Measurements from ENCODE around the gene PRR16. TPM values are rescaled to one million over a fixed set of nuclear protein-coding genes. Genes with fewer than 3 reads are reported as not detected.
A peak's percentile ranks its signal among the peaks of the same experiment; 100 is the strongest.
"Not testable (repeated sequence)": the region's sequence is repeated elsewhere in the genome, so short reads cannot be mapped to it uniquely, and the experiment has no call there.

Gene PRR16
- total RNA-seq, result not detected

DNA sequence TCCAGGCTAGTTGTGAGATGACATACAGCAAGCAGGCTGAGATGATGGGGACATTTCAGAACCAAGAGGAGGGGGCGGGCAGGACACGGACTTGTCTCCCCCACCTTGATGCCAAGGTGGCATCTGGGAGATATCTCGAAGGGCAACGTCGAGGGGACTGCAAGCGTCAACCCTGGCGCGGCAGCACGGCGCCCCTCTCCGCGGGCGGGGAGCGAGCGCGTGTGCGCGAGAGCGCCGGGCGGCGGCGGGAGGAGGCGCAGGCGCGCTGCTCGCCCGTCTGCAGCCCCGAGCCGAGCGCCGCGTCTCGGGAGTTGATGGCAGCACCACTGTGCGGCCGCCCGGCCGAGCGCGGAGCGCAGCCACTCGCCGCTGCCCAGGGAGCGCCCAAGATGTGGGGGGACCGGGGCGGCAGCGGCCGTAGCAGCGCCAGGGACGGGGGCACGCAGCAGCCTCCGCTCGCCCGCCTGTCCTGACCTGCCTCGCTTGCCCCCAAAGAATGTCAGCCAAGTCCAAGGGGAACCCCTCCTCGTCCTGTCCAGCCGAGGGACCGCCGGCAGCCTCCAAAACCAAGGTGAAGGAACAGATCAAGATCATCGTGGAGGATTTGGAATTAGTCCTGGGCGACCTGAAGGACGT lies at the start of gene PRR16:
Gene PRR16, plus strand, starts transcription at position 310 of the 636 bp plus-strand sequence.
- Mint-ChIP-seq H3K9me3 (ENCODE audit: insufficient read depth) (no peaks in the 10 kb centered on the region), H3K4me3 (peak within 1 kb of the TSS; percentile 56), H3K36me3 (ENCODE audit: low read depth) (no peaks in the 10 kb centered on the region), H3K27ac (no peak within 1 kb of the TSS), H3K27me3 (ENCODE audit: low read depth) (peaks cover 46% of the 10 kb centered on the region), H3K4me1 (ENCODE audit: low read depth) (peaks cover 17% of the 10 kb centered on the region)
- ATAC-seq, result peak; percentile 85
- ChIA-PET CTCF (no interaction called here), POLR2A (no interaction called here)
- no peak for DNase-seq

DNA sequence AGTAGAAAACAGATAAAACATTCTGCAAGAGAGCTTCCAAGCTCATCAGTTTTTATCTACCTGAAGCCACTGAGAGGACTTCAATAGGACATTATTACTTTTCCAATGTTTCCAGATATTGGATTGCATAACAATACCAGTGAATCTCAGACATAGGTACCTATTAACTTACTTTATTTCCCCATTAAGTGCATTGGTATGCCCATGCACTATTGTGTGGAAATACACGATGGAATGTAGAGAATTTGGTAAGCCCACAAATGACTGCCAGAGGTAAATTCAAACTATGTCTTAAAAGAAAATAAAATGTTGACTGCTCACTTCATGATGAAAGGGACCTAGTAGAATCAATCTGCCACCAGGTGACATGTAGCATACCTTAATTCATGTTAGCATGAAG lies 48.1 kb upstream of the PRR16 start:
- Mint-ChIP-seq H3K36me3 (ENCODE audit: low read depth) (no peaks in the 10 kb centered on the region), H3K27ac (no peak overlapping the region), H3K27me3 (ENCODE audit: low read depth) (no peaks in the 10 kb centered on the region), H3K4me3 (no peak overlapping the region), H3K4me1 (ENCODE audit: low read depth) (no peaks in the 10 kb centered on the region), H3K9me3 (ENCODE audit: insufficient read depth) (no peaks in the 10 kb centered on the region)
- ChIA-PET POLR2A (no interaction called here), CTCF (no interaction called here)
- DNase-seq (no peak), ATAC-seq (no peak)

DNA sequence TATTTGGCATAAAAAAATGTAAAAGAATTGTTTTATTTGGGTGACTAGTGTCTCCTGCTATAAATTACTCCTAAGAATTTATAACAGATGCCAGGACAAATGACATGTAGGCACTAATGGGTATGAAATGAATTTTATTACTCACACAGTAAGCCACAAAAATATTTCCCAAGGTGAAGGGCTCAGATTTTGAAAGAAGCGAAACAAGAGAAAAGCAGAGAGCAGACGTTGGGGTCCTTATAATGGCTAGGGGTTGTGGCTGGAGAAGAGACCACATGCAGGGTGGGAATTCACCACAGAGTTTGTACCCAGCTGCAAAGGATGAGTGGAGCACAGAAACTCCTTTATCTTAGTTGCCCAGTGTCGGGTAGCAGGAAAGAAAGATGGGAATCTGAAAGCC lies 45.0 kb upstream of the PRR16 start:
- no peaks in the 10 kb centered on the region for H3K4me1 Mint-ChIP-seq (ENCODE audit: low read depth)
- ChIA-PET CTCF (no interaction called here), POLR2A (no interaction called here)
- H3K9me3 Mint-ChIP-seq (ENCODE audit: insufficient read depth), result no peaks in the 10 kb centered on the region
- DNase-seq, result no peak
- H3K36me3 Mint-ChIP-seq (ENCODE audit: low read depth), result no peaks in the 10 kb centered on the region
- no peak for ATAC-seq
- H3K27me3 Mint-ChIP-seq (ENCODE audit: low read depth), result no peaks in the 10 kb centered on the region
- H3K27ac Mint-ChIP-seq, result no peak overlapping the region
- no peak overlapping the region for H3K4me3 Mint-ChIP-seq

DNA sequence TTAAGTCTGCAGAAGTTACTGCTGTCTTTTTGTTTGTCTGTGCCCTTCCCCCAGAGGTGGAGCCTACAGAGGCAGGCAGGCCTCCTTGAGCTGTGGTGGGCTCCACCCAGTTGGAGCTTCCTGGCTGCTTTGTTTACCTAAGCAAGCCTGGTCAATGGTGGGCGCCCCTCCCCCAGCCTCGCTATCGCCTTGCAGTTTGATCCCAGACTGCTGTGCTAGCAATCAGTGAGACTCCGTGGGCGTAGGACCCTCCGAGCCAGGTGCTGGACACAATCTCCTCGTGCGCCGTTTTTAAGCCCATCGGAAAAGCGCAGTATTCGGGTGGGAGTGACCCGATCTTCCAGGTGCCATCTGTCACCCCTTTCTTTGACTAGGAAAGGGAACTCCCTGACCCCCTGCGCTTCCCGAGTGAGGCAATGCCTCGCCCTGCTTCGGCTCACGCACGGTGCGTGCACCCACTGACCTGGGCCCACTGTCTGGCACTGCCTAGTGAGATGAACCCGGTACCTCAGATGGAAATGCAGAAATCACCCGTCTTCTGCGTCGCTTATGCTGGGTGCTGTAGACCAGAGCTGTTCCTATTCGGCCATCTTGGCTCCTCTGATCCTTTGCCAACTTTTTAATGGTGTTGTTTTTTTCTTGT lies 37.3 kb upstream of the PRR16 start:
- H3K4me3 Mint-ChIP-seq; DNase-seq; H3K36me3 Mint-ChIP-seq (ENCODE audit: low read depth); H3K9me3 Mint-ChIP-seq (ENCODE audit: insufficient read depth); CTCF ChIA-PET; H3K27ac Mint-ChIP-seq; H3K4me1 Mint-ChIP-seq (ENCODE audit: low read depth); POLR2A ChIA-PET; ATAC-seq; H3K27me3 Mint-ChIP-seq (ENCODE audit: low read depth): not testable (repeated sequence)

DNA sequence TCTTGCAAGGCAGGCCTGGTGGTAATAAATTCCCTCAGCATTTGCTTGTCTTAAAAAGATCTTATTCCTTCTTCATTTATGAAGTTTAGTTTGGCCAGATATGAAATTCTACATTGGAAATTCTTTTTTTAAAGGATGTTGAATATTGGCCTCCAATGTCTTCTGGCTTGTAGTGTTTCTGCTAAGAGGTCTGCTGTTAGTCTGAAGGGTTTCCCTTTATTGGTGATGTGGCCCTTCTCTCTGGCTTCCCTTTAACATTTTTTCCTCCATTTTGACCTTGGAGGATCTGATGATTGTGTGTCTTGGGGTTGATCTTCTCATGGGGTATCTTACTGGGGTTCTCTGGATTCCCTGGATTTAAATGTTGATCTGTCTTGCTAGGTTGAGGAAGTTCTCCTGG lies 33.5 kb upstream of the PRR16 start:
- Mint-ChIP-seq H3K4me3 (no peak overlapping the region), H3K4me1 (ENCODE audit: low read depth) (no peaks in the 10 kb centered on the region), H3K9me3 (ENCODE audit: insufficient read depth) (peaks cover 7% of the 10 kb centered on the region), H3K36me3 (ENCODE audit: low read depth) (no peaks in the 10 kb centered on the region), H3K27ac (no peak overlapping the region), H3K27me3 (ENCODE audit: low read depth) (no peaks in the 10 kb centered on the region)
- ATAC-seq, result no peak
- ChIA-PET CTCF (no interaction called here), POLR2A (no interaction called here)
- DNase-seq, result no peak

DNA sequence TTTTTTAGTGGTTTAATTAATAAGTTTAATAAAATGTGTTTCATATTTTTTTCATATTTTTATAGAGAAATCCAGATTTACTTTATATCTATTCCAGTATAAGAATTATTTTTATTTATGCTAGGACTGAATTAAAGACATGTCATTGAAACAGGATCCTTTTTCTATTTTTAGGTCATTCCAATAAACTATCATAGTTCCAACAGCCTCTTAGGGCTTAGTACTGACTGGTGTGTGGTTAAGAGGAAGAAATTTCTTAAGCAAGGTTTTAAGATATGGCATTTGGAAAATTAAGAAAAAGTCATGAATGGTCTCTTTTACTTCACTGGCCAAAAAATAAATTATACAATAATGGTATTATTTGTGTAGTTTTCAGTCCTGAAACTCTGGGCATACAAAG lies 31.2 kb upstream of the PRR16 start:
- H3K9me3 Mint-ChIP-seq (ENCODE audit: insufficient read depth), result peaks cover 7% of the 10 kb centered on the region
- CTCF ChIA-PET, result no interaction called here
- DNase-seq (no peak), ATAC-seq (no peak)
- no peak overlapping the region for H3K27ac Mint-ChIP-seq
- H3K4me1 Mint-ChIP-seq (ENCODE audit: low read depth), result no peaks in the 10 kb centered on the region
- H3K4me3 Mint-ChIP-seq, result no peak overlapping the region
- H3K36me3 Mint-ChIP-seq (ENCODE audit: low read depth), result no peaks in the 10 kb centered on the region
- no peaks in the 10 kb centered on the region for H3K27me3 Mint-ChIP-seq (ENCODE audit: low read depth)
- POLR2A ChIA-PET, result no interaction called here

DNA sequence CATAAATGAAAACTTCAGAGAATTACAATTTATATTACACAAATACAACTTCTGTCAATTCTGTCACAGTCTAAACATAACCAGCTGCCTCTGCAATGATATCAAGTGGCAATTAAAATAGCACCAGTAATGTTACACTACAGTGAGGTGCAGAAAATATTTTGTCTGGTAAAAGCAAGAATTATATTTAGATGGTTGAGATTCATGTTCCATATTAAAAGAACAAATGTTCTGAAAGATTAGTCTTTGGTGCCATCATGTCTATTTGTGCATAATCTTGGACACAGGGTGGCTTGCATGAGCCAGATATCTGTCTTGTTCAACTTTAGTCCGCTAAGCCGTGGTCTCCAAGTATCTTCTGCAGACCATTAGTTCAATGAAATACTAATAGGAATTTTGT lies 29.0 kb upstream of the PRR16 start:
- Mint-ChIP-seq H3K9me3 (ENCODE audit: insufficient read depth) (peaks cover 7% of the 10 kb centered on the region), H3K4me1 (ENCODE audit: low read depth) (no peaks in the 10 kb centered on the region), H3K36me3 (ENCODE audit: low read depth) (no peaks in the 10 kb centered on the region), H3K27me3 (ENCODE audit: low read depth) (no peaks in the 10 kb centered on the region), H3K27ac (no peak overlapping the region), H3K4me3 (no peak overlapping the region)
- CTCF ChIA-PET, result no interaction called here
- ATAC-seq (no peak), DNase-seq (no peak)
- POLR2A ChIA-PET, result no interaction called here

DNA sequence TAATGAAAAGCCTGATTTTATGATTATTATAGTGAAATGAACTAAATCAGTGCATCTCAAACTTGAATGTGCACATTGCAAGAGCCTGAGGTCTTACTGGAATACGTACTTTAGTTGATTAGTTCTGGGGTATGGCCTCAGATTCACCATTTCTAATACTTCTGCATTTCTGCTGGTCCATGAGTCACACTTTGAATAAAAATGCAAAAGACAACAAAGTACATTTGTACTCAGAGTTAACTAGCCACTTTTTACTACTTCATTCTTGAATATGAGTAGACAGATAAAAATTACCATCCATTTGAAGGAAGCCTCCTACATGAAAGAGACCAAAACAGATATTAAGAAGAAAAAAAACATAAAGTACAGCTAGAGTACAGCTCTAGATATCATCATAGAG lies 27.1 kb upstream of the PRR16 start:
- Mint-ChIP-seq H3K36me3 (ENCODE audit: low read depth) (no peaks in the 10 kb centered on the region), H3K9me3 (ENCODE audit: insufficient read depth) (no peaks in the 10 kb centered on the region), H3K4me3 (no peak overlapping the region), H3K4me1 (ENCODE audit: low read depth) (no peaks in the 10 kb centered on the region), H3K27ac (no peak overlapping the region), H3K27me3 (ENCODE audit: low read depth) (no peaks in the 10 kb centered on the region)
- ChIA-PET POLR2A (no interaction called here), CTCF (no interaction called here)
- ATAC-seq, result no peak
- no peak for DNase-seq

DNA sequence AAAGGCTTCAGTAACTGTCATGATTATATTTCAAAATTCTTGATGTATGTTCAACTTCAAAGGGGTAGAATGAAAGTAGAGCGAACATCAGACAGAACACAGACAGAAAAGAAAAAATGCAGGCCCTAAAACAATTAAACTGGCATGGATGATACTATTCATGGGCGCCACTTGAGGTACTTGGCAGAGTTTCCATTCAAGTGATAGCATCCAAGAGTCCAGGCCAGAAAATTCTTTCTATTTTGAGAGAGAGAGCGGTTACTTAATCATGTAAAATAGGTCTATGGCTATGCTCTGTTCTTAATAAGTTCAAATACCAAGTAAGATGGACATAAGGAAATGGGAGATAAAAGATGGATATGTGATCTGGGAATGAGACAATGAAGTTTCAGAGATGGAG lies 21.4 kb upstream of the PRR16 start:
- ATAC-seq, result no peak
- CTCF ChIA-PET, result no interaction called here
- H3K9me3 Mint-ChIP-seq (ENCODE audit: insufficient read depth), result no peaks in the 10 kb centered on the region
- no peaks in the 10 kb centered on the region for H3K27me3 Mint-ChIP-seq (ENCODE audit: low read depth)
- H3K4me3 Mint-ChIP-seq, result no peak overlapping the region
- no peaks in the 10 kb centered on the region for H3K36me3 Mint-ChIP-seq (ENCODE audit: low read depth)
- H3K4me1 Mint-ChIP-seq (ENCODE audit: low read depth), result no peaks in the 10 kb centered on the region
- POLR2A ChIA-PET, result no interaction called here
- no peak overlapping the region for H3K27ac Mint-ChIP-seq
- DNase-seq, result no peak

DNA sequence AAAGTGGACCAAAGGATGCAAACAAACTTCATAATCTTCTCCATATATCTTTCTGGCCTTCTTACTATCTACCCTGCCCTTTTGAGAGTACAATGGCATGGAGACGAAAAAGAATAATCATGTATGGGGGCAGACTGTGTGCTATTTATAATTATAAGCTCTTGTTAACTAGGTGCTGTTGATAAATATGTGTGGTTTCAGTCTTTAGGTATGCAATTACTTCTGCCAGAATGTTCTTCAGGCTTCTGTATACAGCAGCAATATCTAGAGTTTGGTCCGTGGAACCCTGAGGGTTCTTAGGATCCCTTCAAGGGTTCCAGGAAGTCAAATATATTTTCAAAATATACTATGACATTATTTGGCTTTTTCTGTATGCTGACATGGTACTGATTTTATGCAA lies 20.5 kb upstream of the PRR16 start:
- no peak for ATAC-seq
- DNase-seq, result no peak
- ChIA-PET CTCF (no interaction called here), POLR2A (no interaction called here)
- H3K36me3 Mint-ChIP-seq (ENCODE audit: low read depth), result no peaks in the 10 kb centered on the region
- H3K27ac Mint-ChIP-seq, result no peak overlapping the region
- no peaks in the 10 kb centered on the region for H3K9me3 Mint-ChIP-seq (ENCODE audit: insufficient read depth)
- H3K4me1 Mint-ChIP-seq (ENCODE audit: low read depth), result no peaks in the 10 kb centered on the region
- H3K4me3 Mint-ChIP-seq, result no peak overlapping the region
- H3K27me3 Mint-ChIP-seq (ENCODE audit: low read depth), result no peaks in the 10 kb centered on the region

DNA sequence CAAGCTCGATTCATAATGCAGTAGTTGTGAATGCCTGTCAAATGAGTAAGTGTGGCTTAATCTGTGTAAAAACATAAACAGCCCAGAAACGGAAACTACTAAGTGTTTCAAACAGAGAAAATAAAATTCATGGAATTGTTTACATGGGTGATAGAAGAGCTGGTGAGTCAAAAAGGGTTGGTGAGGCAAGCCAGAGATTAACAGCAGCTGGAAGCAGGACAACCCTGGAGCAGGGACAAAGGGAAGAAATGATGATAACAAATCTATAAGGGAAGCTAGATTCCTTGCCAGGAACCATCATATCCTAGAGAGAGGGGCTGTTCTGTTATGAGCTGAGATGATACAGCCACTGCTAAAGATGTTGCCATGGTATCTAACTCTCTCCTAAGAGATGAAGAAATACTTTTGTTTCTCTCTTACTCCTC lies 18.0 kb upstream of the PRR16 start:
- ATAC-seq, result no peak

DNA sequence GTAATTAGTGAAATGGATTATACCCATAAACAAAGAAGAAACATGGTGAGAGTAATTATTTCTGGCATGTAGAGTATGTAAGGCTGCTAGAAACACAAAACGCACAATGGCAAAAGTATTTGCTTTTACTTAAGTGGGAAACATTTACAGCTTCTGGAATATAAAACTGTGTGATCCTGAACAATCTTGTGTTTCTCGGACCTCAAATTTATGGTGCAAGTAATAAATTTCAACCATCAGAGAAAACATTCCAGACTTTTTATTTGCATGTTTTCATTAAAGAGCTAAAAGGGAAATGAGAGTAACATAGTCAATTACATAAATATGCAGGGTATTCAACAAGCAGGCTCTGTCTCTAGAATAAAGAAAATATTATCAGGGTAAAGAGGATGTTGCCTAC lies 17.2 kb upstream of the PRR16 start:
- Mint-ChIP-seq H3K9me3 (ENCODE audit: insufficient read depth) (no peaks in the 10 kb centered on the region), H3K4me3 (no peak overlapping the region), H3K36me3 (ENCODE audit: low read depth) (no peaks in the 10 kb centered on the region), H3K27ac (no peak overlapping the region), H3K4me1 (ENCODE audit: low read depth) (no peaks in the 10 kb centered on the region), H3K27me3 (ENCODE audit: low read depth) (no peaks in the 10 kb centered on the region)
- DNase-seq, result no peak
- ChIA-PET CTCF (interaction anchor here (2.0 kb wide), 1 partner anchor 11 kb away, joined by 6 read pairs; no protein-coding TSS in a partner anchor), POLR2A (no interaction called here)
- ATAC-seq, result no peak

More for the DNA sequence above, 18.0 kb upstream of the PRR16 start:
- H3K27me3 Mint-ChIP-seq (ENCODE audit: low read depth), result no peaks in the 10 kb centered on the region
- ChIA-PET POLR2A (no interaction called here), CTCF (interaction anchor here (2.0 kb wide), 1 partner anchor 12 kb away, joined by 6 read pairs; no protein-coding TSS in a partner anchor)
- no peaks in the 10 kb centered on the region for H3K4me1 Mint-ChIP-seq (ENCODE audit: low read depth)
- H3K36me3 Mint-ChIP-seq (ENCODE audit: low read depth), result no peaks in the 10 kb centered on the region
- no peak for DNase-seq
- H3K9me3 Mint-ChIP-seq (ENCODE audit: insufficient read depth), result no peaks in the 10 kb centered on the region
- H3K27ac Mint-ChIP-seq, result no peak overlapping the region
- H3K4me3 Mint-ChIP-seq, result no peak overlapping the region

DNA sequence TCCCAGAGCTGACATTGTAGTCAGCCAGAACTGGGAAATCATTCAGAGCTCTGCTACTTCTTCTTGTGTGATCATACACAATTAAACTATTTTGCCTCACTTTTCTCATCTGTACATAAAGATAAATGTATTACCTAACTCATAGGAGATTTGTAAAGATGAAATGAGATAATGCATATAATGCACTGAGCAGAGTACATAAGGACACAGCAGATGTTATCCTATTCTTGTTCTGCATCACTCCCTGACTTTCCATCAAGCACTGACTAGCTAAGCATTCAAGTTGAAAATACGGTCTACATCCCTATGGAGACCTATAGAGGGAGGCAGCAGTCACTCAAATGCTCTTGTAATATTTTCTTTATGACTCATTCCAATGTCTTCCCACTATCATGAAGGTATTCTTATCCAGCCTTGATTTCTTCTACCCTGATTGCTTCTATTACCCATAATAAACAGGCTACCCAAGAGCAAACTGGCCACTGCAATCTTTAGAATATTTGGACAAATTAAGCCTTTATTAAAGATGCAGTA lies 16.3 kb upstream of the PRR16 start:
- Mint-ChIP-seq H3K4me1 (ENCODE audit: low read depth) (no peaks in the 10 kb centered on the region), H3K27ac (no peak overlapping the region), H3K4me3 (no peak overlapping the region), H3K36me3 (ENCODE audit: low read depth) (no peaks in the 10 kb centered on the region), H3K9me3 (ENCODE audit: insufficient read depth) (no peaks in the 10 kb centered on the region), H3K27me3 (ENCODE audit: low read depth) (no peaks in the 10 kb centered on the region)
- ChIA-PET POLR2A (no interaction called here), CTCF (no interaction called here)
- DNase-seq (no peak), ATAC-seq (no peak)
